Renal cortex interstitium (tissue), 11 donors: ENCODE results near the gene RSBN1. TPM values are rescaled to one million over a fixed set of nuclear protein-coding genes. Genes with fewer than 3 reads are reported as not detected.
A peak's percentile ranks its signal among the peaks of the same experiment; 100 is the strongest.
"Not testable (repeated sequence)": the region's sequence is repeated elsewhere in the genome, so short reads cannot be mapped to it uniquely, and the experiment has no call there.

Experiments
- DNase-seq, 11 donors: peaks; one replicate each; pipeline ENCODE4 v3.0.0-alpha.2; 2013; ENCODE audit warnings: low read depth in 9 of 11, low spot score in 4 of 11; ENCODE audit errors: extremely low read depth in 1 of 11
- polyA plus RNA-seq, 3 donors: library from polyadenylated mRNA; unstranded; fragments of 120-200 nt; gene quantifications; one replicate each; pipeline ENCODE4 v1.2.1, GENCODE V29; 2013; ENCODE audit not compliant: insufficient read length in 3 of 3

The RSBN1 gene
- polyA plus RNA-seq, 3 donors = 25.4 to 28.1 (median 26.4) TPM

DNA sequence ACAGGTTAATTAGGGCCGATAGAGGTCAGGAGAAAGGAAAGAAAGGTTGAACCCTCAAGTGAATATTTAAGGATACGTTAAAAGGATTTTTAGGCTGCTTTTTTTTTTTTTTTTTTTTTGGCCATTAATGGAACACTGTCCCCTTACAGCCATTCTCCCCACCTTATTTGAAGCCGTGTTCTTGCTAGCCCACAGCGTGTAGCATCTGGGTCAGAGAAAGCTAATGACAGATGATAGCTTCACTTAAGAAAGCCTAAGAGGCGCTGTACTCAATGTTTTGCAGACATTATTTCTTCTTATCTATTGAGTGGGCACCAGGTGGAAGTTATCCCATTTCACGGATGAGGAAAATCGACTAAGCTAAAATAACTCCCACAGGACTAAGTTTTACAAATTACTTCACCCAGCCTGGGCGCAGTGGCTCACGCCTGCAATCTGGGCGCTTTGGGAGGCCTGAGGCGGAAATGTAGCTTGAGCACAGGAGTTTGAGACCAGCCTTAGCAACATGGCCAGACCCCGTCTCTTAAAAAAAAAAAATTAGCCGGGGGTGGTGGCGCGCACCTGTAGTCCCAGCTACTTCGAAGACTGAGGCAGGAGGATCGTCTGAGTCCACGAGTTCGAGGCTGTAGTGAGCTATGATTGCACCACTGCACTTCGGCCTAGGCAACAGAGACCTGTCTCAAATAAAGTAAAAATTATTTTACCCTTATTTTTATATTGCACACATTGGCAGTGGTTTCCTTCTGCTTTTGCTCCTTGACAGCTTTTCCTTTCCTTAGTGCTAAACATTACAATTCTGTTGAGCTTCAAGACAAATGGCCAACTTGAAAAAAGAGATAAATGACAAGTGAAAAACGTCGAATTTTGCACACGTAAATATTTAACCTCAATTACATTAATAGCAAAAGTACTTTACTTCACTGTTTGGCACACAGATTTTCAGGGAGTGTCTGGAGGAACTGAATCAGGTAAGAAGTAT, 51.9 kb downstream of the RSBN1 start:
- peak in 1 of 11 donors; percentile 5 for DNase-seq

DNA sequence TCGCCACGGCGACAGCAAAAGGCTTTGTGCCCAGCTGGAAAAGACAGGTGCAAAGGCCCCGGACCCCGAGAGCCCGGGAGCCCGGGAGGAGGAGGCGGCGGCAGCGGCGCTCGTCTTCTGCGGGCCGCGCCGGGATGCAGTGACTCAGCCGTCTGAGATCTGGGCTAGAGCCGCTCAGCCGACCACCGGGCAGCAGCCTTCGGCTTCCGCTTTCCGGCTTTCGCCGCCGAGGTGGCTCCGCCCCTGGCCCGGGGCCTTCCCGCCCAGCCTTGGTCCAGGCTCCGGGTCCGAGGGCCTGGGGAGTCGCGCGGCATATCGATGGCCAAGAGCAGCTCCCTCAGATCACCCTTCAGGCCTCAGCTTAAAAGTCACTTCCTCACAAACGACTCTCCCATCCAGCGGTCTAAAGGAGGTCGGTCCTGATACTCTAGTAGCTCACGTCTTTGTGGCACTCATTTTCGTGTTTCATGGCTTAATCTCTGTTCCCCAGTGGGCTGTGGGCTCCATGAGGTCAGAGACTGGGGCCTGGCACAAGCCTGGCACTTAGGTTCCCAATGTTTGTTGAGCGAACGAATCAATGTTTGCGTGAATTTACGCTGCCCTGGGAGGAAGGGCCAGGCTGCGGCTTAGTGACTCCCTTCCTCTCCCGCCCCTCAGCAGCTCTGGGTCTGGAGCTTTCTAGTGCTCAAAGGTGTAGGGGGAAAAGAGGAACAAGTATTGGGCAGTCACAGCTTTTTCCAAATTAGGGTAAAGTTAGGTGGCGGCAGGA, 52.8 kb downstream of the RSBN1 start, which contains the start of gene PHTF1:
PHTF1 (minus strand) TSS at position 154 of the 769 bp plus-strand sequence. CDS start 783 bp downstream, outside the sequence.
- DNase-seq = peak in 10 of 11 donors; percentile 41 to 74 (median 57)

DNA sequence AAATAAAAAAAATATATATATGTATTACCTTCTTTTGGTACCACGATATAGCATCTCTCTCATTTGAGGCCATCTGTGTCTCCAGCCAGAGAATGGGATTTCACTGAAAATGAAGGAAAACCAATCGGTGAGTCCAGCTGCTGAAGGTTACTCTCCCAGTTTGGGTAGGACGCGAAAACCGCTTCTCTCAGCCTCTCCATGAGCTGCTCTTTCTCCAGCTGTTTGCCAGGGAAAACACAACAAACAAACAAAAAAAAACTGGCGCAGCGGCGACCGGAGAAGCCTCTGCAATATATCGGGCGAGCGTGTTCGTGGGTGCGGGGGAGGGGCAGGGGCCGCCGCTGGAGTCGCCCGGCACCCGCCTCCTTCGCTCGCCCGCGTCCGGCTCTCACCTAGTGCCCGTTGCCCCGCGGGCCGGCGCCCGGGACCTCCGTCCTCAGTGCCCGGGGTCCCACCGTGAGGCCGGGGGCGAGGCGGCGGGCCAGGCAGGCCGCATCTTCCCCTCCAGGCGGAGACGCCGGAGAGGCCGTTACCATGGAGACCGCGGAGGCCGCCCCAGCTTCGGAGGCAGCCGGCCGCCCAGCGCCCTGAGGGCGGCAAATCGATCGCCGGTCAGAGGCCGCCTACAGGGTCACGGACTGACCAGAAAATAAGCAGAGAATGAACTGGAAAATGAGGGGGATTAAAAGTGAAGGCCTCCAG, 53.5 kb downstream of the RSBN1 start:
- DNase-seq = peak in 9 of 11 donors; percentile 20 to 52 (median 37)

DNA sequence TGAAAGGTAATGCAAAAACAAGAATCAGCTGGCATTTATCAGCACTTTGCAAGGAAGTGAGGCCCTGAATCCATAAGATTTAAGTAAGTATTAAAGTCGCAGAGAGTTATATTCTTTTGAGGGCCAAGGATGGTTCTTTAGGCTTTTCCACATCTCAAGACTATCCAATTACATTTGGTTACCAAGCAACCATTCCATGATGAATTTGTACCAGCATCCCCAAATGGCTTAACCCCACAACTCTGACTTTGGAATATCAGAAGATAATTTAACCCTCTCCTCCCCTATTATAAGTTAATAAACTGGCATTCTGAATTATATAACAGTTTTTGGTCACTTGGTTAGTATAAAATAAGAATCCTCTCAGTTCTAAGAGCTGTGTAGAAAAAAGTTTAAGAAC, 55.8 kb downstream of the RSBN1 start:
- DNase-seq = no peak

DNA sequence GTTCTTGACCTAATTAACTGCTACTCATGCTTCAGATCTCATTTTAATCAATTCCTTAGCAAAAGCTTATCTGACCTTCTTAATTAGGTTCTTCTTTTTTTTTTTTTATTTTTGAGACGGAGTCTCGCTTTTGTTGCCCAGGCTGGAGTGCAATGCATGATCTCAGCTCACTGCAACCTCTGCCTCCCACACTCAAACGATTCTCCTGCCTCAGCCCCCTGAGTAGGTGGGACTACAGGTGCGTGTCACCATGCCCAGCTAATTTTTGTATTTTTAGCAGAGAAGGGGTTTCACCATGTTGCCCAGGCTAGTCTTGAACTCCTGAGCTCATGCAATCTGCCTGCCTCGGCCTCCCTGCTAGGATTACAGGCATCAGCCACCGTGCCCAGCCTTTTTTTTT, 58.9 kb downstream of the RSBN1 start:
- not testable (repeated sequence) for DNase-seq

DNA sequence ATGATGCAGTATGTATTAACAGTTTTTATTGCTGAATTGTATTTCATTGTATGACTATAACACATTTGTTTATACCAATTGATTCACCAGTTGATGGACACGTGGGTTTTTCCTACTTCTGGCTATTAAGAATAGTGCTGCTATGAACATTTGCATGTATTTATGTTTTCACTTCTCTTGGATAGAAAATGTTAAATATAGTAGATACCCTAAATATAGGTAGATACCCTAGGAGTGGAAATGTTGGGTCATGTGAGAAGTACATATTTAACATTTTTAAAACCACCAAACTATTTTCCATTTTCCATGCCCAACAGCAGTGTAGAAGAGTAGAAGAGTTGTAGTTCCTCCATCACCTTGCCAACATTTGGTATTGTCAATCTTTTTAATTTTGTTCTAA, 60.8 kb downstream of the RSBN1 start:
- DNase-seq = no peak

DNA sequence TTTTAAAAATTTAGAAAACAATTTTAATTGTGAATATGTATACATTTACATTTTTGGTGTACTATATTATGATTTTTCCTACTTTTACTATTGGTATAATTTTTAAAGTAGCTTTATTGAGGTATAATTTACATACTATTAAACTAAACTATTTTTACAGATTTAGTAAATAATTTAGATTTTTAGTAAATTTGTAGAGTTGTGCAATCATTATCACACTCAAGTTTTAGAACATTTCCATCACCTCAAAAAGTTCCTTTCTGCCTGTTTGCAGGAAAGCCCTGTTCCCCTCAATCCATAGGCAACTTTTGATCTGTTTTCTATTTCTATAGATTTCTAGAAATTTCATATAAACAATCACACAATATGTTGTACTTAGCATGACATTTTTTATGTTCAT, 61.2 kb downstream of the RSBN1 start:
- DNase-seq = no peak

DNA sequence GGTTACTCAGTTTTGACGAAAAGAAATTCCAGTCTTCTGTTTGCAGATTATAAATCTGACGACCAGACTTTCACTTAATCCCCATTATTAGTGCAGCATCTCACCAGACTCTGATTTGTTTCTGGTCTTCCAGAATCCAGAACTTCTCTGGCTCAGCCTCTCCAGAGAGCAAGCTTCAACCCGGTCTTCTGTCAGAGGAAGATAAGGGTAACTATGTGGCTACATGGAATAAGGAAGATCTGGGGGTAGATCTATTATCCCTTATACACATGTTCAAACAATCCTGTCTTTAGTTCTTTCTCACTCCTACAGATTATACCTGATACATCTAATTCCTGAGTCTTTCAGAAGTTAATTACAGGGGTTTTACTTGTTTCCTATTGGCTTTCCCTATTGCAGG, 62.9 kb downstream of the RSBN1 start:
- DNase-seq = no peak

DNA sequence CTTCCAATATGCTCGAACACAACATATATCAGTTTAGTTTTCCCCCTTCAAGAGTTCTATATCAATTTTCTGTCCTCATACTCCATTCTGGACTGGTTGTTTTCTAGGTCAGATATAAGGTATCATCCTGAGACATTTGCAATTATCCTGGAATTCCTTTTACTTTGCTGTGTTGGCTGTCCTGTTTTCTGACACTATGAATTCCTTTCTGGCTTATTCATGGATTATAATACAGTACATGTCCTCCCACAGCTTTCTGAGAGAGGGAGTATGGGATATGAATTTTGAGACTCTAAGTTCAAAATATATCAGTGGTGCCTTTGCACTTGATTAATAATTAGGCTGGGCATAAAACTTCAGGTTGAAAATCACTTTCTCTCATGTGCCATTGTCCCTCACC, 64.9 kb downstream of the RSBN1 start:
- no peak for DNase-seq

DNA sequence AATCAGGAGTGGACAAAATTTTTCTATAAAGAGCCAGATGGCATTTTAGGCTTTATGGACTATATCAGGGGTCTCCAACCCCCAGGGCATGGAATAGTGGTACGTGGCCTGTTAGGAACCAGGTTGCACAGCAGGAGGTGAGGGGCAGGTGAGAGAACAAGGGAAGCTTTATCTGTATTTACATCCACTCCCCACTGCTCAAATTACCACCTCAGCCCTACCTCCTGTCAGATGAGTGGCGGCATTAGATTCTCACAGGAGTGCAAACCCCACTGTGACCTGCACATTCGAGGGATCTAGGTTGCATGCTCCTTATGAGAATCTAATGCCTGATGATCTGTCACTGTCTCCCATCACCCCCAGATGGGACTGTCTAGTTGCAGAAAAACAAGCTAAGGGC, 66.9 kb downstream of the RSBN1 start:
- DNase-seq = no peak

DNA sequence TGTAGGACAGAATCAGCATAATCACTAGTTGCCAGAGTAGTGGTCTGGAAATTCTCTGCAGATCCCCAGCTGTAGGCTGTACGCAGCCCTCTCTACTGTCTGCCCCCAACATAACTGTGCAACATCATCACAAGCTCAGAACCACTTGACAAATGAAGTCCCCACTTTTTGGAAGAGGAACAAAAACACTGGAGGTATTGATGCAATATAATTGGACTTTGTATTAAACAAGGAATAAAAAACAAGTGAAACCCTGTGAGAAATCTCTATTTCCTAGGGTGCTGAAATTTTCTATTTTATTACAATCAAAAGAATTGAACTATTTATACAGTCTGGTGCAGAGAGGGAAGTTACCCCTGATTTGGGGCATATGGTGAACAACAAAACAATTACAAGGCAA, 68.2 kb downstream of the RSBN1 start:
- DNase-seq = no peak

DNA sequence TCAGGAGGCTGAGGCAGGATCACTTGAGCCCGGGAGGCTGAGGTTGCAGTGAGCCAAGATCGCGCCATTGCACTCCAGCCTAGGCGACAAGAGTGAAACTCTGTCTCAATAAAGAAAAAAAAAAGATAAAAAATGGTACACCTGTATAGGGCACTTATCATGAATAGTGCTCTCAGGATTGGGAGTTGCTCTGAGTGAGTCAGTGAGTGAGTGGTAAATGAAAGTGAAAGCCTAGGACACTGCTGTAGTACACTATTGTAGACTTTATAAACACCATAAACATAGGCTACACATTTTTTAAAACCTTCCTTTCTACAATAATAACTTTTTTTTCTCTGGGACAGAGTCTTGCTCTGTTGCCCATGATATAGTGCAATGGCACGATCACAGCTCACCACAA, 69.8 kb downstream of the RSBN1 start:
- no peak for DNase-seq

DNA sequence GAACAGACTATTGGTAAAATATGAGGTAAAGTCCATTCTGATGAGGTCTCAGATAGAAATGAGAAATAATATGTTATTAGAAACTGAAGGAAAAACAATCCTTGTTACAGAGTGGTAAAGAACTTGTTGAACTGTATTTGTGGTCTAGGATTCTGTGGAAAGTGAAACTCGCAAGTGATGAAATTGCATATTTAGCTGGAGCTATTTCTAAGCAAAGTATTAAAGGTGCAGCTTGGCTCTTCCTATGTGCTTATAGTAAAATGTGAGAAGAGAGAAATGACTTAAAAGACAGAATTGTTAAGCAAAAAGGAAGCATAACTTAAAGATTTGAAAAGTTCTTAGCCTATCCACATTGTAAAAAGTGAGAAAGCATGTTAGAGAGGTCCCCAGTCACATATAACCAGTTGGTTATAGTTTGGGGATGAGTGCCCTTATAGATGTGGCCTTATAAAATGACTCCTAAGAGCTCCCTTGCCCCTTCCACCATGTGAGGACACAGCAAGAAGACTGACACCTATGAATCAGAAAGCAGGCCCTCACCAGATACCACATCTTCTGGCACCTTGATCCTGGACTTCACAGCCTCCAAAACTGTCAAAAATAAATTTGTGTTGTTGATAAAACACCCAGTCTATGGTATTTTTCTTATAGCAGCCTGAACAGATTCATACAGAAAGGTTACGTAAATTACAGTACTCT, 77.8 kb downstream of the RSBN1 start:
- DNase-seq = no peak

DNA sequence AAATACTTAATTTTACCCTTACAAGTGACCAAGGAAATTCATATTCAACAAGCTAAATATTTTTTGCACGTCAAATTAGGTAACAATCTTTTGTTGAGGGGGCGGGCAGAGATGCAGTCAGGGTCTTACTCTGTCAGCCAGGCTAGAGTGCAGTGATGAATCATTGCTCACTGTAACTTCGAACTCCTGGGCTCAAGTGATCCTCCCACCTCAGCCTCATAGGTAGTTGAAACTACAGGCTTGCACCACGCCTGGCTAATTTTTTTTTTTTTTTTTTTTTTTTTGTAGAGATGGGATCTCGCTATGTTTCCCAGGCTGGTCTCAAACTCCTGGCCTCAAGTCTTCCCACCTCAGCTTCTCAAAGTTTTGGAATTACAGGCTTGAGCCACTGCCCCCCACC, 79.5 kb downstream of the RSBN1 start:
- DNase-seq = no peak

DNA sequence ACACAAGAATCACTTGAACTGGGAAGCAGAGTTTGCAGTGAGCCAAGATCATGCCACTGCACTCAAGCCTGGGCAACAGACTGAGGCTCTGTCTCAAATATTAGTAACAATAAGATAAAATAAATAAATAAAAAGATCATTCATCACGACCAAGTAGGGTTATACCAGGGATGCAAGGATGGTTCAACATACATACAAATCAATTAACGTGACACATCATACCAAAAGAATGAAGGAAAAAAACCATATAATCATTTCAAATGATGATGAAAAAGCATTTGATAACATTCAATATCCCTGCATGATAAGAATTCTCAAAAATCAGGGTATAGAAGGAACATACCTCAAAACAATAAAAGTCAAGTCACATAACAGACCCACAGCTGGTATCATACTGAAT, 91.3 kb downstream of the RSBN1 start:
- no peak for DNase-seq

DNA sequence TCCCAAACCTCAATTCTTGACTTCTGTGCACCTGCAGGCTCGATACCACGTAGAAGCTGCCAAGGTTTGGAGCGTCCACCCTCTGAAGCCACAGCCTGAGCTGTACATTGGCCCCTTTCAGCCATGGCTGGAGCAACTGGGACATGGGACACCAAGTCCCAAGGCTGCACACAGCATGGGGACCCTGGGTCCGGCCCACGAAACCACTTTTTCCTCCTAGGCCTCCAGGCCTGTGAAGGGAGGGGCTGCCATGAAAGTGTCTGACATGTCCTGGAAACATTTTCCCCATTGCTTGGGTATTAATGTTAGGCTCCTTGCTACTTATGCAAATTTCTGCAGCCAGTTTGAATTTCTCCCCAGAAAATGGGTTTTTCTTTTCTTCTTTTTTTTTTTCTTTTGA, 93.7 kb downstream of the RSBN1 start:
- DNase-seq = not testable (repeated sequence)

DNA sequence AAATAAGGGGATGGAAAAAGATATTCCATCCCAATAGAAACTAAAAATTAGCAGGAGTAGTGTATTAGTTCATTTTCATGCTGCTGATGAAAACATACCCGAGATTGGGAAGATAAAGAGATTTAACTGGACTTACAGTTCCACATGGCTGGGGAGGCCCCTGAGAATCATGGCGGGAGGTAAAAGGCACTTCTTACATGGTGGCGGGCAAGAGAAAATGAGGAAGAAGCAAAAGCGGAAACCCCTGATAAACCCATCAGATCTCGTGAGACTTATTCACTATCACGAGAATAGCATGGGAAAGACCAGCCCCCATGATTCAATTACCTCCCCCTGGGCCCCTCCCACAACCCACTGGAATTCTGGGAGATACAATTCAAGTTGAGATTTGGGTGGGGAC, 94.8 kb downstream of the RSBN1 start:
- not testable (repeated sequence) for DNase-seq

DNA sequence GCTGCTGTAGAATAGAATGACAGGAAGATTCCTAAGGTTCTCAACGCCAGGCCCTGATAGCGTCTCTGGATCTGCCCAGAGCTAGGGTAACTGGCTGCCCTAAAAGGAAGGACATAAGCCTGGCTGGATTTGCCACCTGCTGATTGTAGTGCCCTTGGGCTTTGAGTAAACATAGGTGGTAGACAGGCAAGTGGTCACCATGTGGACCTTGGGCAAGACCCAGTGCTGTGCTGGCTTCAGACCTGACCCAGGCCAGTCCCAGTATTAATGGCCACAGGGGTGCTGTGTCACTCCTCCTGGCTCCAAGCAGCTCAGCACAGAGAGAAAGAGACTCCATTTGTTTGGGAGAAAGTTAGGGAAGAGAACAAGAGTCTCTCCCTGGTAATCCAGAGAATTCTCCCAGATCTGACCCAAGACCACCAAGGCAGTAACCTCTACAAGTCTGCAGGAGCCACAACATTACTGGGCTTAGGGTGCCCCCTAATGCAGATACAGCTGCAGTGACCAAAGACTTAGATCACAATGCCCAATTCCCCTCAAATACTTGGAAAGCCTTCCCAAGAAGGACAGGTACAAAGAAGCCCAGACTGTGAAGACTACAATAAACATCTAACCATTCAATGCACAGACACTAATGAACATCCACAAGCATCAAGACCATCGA, 97.5 kb downstream of the RSBN1 start:
- no peak for DNase-seq
